Head of caudate nucleus (tissue), 42 donors: Measurements from ENCODE around the gene OR6N2.

Experiments
- DNase-seq, 42 donors: peaks; one replicate each; pipeline versions ENCODE4 v3.0.0 to v3.0.0-alpha.2; 2020 to 2021; ENCODE audit warnings: mixed read lengths in 7 of 42
- intact Hi-C: fragments of 100-400 bp; cut with DNase I; formaldehyde crosslinking; loops from one replicate; pipeline ENCODE4 v1.15.0; 2022

The OR6N2 gene

GRCh38 chr1:158771950-158772866, 8.8 kb downstream of the OR6N2 start, which contains the start of gene OR6N1:
Gene OR6N1 (minus strand): TSS chr1:158772195. CDS start chr1:158766682, 5,513 bp downstream.
- intact Hi-C loops = no loop called here
- DNase-seq = no peak

- intact Hi-C loops = no loop called here
- no peak for DNase-seq
Measured at GRCh38 chr1:158754420-158754819, 26.6 kb downstream of the OR6N2 start, which contains the start of gene OR6K6. Gene OR6K6 (plus strand): TSS chr1:158754720. CDS start chr1:158754888, 168 bp downstream.

GRCh38 chr1:158752155-158752712, 28.8 kb downstream of the OR6N2 start:
- intact Hi-C loops = no loop called here
- no peak for DNase-seq

GRCh38 chr1:158735848-158736247, 45.2 kb downstream of the OR6N2 start:
- intact Hi-C loops = no loop called here
- DNase-seq = no peak

- DNase-seq = no peak
- intact Hi-C loops = no loop called here
Measured at GRCh38 chr1:158732524-158732923, 48.5 kb downstream of the OR6N2 start.

- DNase-seq = no peak
- intact Hi-C loops = no loop called here
Measured at GRCh38 chr1:158731707-158732106, 49.3 kb downstream of the OR6N2 start.

- intact Hi-C loops = no loop called here
- no peak for DNase-seq
Measured at GRCh38 chr1:158730453-158730852, 50.6 kb downstream of the OR6N2 start.

- no peak for DNase-seq
- intact Hi-C loops = no loop called here
Measured at GRCh38 chr1:158728510-158729225, 52.3 kb downstream of the OR6N2 start.

GRCh38 chr1:158724442-158724841, 56.6 kb downstream of the OR6N2 start:
- DNase-seq = no peak
- intact Hi-C loops = no loop called here
